SK-N-DZ (cell line): Measurements from ENCODE around the gene SH3RF3.

Source experiments
- DNase-seq: peaks from one replicate; pipeline ENCODE4 v3.0.0-alpha.2; 2015; ENCODE audit warnings: low spot score

The SH3RF3 gene

DNA sequence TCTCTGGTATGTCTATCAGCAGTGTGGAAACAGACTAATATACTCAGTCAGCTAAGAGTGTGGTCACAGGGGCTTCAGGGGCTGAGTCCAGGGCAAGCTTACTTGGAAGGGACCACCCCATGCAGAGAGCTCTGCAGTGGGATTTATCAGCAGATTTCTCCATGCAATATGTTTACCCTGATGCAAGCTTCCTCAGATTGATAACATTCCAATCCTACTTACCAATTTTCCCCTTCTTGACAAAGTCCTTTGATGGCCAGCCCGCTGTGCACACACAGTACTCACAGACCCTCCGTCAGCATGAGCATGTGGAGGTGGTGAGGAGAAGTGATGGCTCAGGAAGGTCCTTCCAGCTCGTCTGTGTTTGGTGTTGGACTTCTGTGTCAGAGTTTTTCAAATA is 51.8 kb downstream of the SH3RF3 start:
- DNase-seq = no peak

GRCh38 chr2:109182426-109182825 is 53.4 kb downstream of the SH3RF3 start:
- DNase-seq = no peak

DNA sequence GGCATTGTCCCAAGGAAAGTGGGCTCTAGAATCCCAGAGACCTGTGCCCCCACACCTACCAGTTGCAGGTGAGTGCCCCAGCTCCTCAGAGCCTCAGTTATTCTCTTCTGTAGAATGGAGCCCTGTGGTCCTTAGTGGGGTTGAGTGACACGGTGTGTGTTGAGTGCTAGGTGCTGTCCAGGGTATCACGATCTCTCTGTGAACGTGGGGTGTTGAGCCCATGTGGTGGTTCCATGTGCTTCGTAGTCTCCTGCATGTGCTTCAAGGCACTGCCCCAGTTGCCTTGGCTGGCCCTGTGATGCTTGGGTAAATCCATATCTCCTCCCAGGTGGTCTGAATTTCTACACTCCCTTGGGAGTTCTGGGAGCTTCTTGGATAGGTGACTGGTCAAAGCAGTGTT is 54.9 kb downstream of the SH3RF3 start:
- DNase-seq = no peak

DNA sequence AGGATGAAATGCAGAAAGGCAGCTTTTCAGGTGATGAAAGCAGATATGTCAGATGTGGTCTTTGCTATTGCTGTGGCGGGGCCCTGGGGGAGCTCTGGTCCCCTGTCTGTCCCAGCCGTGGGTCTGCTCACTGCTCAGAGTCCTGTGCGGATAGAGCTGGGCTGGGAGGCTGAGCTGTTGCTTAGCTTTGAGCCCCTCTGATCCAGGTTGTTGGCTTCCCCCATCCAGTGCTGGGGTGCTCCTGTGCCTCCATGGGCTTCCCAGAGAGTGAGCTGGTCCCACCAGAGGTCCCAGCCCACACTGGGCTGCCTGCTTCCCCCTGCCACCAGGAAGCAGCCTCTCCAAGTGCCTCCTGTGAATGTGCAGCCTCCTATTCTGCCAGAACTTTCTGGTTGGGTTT is 55.4 kb downstream of the SH3RF3 start:
- no peak for DNase-seq

GRCh38 chr2:109185338-109185737 is 56.3 kb downstream of the SH3RF3 start:
- no peak for DNase-seq

DNA sequence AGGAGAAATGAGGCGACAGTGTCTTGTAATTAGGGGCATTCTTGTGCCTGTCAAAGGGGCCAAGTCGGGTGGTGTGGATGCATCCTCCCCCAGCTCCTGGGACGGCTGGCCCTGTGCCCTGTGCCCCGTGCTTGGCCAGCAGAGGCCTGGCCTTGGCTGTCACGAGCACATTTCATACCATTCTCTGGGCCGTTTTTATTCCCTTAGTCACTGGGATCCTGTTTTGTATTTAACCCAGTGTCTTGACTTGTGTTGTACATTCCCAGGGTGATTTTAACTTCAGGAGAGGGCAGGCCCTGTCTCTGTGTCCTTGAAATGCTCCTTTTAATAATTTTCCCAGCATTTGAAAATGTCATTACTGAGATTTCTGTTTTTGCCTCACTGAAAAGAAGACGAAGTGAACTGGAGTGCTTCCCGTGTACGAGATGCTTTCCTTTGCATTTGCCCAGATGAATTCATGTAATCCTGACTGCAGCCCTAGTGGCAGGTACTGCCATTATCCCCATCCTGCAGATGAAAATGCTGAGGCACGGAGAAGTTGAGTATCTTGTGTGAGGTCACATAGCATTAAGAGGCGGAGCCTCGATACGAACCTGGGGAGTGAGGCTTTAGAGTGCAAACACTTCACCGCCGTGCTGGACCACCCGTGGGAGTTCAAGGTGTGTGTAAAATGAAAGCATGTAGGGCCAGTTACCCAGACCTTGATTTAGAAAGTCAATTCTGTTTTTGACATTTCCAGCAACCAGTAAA is 57.0 kb downstream of the SH3RF3 start:
- no peak for DNase-seq

DNA sequence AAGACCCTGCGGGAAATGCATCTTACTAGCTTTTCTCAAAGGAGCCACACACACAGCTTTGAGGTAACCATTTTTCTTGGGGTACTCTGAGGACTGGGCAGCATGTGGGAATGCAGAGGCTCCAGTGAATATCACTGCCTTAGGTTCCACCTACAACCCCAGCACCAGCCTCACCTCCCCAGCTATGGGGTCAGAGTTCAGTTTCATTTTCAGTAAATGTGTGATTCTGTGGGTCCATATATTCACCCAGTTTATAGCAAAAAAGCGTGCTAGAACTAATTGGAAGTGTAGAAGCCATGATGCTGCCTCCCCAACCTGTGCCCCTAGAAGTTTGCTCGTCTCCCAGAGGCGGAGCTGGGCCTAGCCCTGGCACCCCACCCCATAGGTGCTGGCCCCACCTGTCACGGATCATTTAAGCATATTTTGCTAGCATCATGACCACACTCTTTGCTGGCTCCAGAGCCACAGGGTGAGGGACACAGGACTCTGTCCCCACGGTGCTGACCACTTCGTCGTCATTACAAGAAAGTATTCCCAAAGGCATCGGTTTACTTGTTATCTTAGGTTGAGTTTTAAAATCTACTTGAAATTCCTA is 57.7 kb downstream of the SH3RF3 start:
- no peak for DNase-seq

GRCh38 chr2:109187711-109188495 is 58.9 kb downstream of the SH3RF3 start:
- no peak for DNase-seq

- DNase-seq = no peak
Measured at GRCh38 chr2:109188496-109188890, 59.5 kb downstream of the SH3RF3 start.

GRCh38 chr2:109188898-109189297 is 59.9 kb downstream of the SH3RF3 start:
- DNase-seq = no peak

GRCh38 chr2:109189751-109190150 is 60.7 kb downstream of the SH3RF3 start:
- DNase-seq = no peak

GRCh38 chr2:109193807-109194619 is 65.0 kb downstream of the SH3RF3 start:
- no peak for DNase-seq

- DNase-seq = no peak
Measured at GRCh38 chr2:109194620-109194937, 65.6 kb downstream of the SH3RF3 start.

DNA sequence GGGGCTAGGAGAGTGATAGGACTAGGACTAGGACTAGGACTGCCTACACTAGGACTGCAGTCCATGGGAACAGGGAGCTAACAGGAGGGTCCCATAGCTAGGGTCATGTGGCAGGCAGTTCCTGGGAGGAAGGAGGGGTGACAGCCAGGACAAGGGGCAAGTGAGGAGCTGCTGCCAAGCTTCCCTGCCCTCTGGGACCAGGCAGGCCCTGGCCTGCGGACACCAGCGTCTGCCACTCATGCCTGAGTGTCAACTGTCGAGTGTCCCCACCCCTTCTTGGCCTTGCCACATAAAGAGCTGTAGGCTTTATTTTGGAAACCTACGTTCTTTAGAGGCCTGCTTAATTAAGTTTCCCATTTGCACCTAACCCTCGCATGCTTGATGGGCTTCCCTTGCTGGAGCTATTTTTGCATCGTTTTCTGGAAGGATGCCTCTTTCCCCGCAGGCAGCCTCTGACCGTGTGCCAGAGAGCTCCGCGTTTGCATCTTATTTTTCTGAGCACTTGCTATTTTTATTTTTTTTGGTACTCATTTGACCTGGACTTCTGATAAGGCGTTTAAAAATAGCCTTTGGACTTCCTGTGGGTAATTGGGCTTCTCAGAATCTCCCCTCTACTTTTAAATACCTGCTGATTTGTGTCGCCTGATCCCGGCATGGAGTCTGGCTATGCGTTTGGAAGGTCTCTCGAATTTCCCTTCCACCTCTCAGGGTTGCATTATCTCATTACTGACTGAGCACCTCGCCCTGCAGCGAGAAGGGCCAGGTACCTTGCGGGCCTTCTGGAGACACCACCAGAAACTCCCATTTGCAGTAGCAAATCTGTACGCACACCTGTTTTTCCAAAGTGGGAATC is 66.4 kb downstream of the SH3RF3 start:
- no peak for DNase-seq

DNA sequence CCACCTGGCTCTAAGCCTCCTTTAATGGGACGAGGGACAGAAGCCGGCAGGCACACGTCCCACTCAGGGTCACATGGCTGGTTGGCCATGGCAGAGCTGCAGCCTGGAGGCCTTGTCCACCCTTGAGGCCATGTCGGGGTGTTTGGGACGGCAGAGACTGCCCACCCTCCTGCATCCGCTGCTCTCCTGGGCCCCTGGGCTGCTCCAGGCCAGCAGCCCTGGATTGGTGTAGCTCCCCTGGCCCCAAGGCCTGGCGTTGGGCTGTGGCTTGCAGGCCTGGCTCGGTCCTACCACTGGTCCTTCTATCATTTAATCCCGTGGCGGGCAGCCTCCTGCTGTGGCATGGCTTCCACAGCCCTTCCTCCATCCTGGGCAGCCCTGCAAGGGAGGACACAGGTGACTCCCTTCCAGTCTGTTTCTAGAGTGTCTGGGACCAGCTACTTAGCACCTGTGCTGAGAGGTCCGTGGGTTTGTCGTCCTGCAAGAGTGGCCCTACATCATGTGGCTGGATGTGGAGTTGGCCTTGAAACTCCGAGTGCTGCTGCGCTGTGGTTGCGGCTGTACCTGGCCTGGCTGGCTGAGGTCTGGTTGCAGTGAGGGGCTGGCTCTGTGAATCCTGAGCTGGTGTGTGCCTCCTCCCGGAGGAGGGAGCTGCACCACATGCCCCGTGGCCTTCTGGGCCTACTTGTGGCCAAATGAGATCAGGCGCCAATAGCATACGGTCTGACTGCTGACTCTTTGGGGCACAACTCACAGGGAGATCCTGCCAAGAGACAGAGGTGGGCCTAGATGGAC is 67.3 kb downstream of the SH3RF3 start:
- no peak for DNase-seq

- no peak for DNase-seq
Measured at GRCh38 chr2:109197491-109198418, 68.8 kb downstream of the SH3RF3 start.

GRCh38 chr2:109199790-109200189 is 70.8 kb downstream of the SH3RF3 start:
- DNase-seq = no peak

GRCh38 chr2:109200616-109201464 is 71.8 kb downstream of the SH3RF3 start:
- no peak for DNase-seq
